HEK293 (cell line): ENCODE data around the gene VPS11.

Experiments used
- GLI4 ChIP-seq: fragments of 450-650 bp; formaldehyde crosslinking; IDR thresholded peaks from 2 replicates; pipeline ENCODE4 v1.5.1; 2016; ENCODE audit warnings: missing biosample characterization, missing genetic modification characterization
- KLF16 ChIP-seq: fragments of 450-650 bp; formaldehyde crosslinking; IDR thresholded peaks from 2 replicates; pipeline ENCODE4 v1.5.1; 2017; ENCODE audit warnings: missing biosample characterization, missing genetic modification characterization
- OVOL3 ChIP-seq: fragments of 450-650 bp; formaldehyde crosslinking; IDR thresholded peaks from 2 replicates; pipeline ENCODE4 v1.5.1; 2016; ENCODE audit warnings: missing biosample characterization, missing genetic modification characterization
- ZBTB26 ChIP-seq: fragments of 450-650 bp; formaldehyde crosslinking; optimal IDR thresholded peaks from 2 replicates; pipeline ENCODE3; 2016; ENCODE audit warnings: missing biosample characterization, mild to moderate bottlenecking, missing genetic modification characterization
- ZNF274 ChIP-seq, 2 experiments: fragments of 200-500 bp in 1 of 2; fragments of 450-650 bp in 1 of 2; sonication (Bioruptor generic) in 1 of 2; formaldehyde crosslinking in 1 of 2; IDR thresholded peaks; 2 replicates each; pipeline versions ENCODE4 v1.5.1 to v1.6.1; 2014 to 2016; ENCODE audit warnings: borderline replicate concordance in 1 of 2, inconsistent platforms in 1 of 2, low read length in 1 of 2, missing biosample characterization in 1 of 2, missing genetic modification characterization in 1 of 2
- ZNF76 ChIP-seq: fragments of 450-650 bp; formaldehyde crosslinking; IDR thresholded peaks from 2 replicates; pipeline ENCODE4; 2016; ENCODE audit warnings: low read depth, missing biosample characterization, missing genetic modification characterization, borderline replicate concordance
- ZNF837 ChIP-seq: fragments of 450-650 bp; formaldehyde crosslinking; IDR thresholded peaks from 2 replicates; pipeline ENCODE4 v1.5.1; 2016; ENCODE audit warnings: missing biosample characterization, missing genetic modification characterization
- TF ChIP-seq, protein P1 (sequence below): fragments of 450-650 bp; formaldehyde crosslinking; IDR thresholded peaks from 2 replicates; pipeline ENCODE4 v1.5.1; 2016; ENCODE audit warnings: missing biosample characterization, missing genetic modification characterization
- TF ChIP-seq, protein P2 (sequence below): IDR thresholded peaks from 2 replicates; pipeline ENCODE4 v1.6.1; 2011; ENCODE audit warnings: mild to moderate bottlenecking, low read depth, low read length, borderline replicate concordance

DNA sequence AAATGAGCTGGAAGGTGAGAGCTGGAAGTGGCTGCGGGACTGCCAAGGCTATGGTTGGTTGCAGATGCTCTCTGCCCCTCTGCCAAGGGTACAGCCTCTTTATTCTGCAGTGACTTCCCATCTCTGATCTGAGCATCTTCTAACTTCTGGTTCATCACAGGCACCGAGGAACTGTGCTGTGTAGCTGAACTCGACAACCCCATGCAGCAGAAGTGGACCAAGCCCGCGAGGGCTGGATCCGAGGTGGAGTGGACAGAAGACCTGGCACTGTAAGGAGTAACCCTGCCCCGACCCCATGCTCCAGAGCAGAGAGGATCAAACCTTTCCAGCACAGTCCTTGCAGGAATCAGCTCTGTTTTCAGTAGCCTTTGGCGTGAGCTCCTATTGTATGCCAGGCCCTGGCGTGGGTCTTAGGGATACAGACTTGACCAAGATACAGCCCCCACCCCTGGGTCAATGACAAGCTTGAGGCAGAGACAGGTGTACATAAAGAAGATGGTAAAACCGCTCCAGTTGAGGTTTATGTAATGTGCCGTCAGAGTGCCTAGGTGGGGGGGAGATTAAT lies 43.8 kb downstream of the VPS11 start:
- TF ChIP-seq ZNF837 (tag by site-specific recombination) (no peak), ZNF274 (IDR thresholded peaks at IDR 0.05; ENCODE audit: low read length) (no peak), ZNF274 (tag by site-specific recombination; IDR thresholded peaks at IDR 0.05; ENCODE audit: borderline replicate concordance) (no peak), ZBTB26 (tag by site-specific recombination) (no peak), ZNF76 (tag by site-specific recombination) (no peak), OVOL3 (no peak), KLF16 (tag by site-specific recombination) (no peak), GLI4 (tag by site-specific recombination) (no peak)
- TF ChIP-seq, protein P1, sequence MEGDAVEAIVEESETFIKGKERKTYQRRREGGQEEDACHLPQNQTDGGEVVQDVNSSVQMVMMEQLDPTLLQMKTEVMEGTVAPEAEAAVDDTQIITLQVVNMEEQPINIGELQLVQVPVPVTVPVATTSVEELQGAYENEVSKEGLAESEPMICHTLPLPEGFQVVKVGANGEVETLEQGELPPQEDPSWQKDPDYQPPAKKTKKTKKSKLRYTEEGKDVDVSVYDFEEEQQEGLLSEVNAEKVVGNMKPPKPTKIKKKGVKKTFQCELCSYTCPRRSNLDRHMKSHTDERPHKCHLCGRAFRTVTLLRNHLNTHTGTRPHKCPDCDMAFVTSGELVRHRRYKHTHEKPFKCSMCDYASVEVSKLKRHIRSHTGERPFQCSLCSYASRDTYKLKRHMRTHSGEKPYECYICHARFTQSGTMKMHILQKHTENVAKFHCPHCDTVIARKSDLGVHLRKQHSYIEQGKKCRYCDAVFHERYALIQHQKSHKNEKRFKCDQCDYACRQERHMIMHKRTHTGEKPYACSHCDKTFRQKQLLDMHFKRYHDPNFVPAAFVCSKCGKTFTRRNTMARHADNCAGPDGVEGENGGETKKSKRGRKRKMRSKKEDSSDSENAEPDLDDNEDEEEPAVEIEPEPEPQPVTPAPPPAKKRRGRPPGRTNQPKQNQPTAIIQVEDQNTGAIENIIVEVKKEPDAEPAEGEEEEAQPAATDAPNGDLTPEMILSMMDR = no peak
- TF ChIP-seq, protein P2, sequence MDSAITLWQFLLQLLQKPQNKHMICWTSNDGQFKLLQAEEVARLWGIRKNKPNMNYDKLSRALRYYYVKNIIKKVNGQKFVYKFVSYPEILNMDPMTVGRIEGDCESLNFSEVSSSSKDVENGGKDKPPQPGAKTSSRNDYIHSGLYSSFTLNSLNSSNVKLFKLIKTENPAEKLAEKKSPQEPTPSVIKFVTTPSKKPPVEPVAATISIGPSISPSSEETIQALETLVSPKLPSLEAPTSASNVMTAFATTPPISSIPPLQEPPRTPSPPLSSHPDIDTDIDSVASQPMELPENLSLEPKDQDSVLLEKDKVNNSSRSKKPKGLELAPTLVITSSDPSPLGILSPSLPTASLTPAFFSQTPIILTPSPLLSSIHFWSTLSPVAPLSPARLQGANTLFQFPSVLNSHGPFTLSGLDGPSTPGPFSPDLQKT = no peak
